ENCODE results near the gene RPH3AL. TPM values are rescaled to one million over a fixed set of nuclear protein-coding genes. Genes with fewer than 3 reads are reported as not detected.
"Not testable (repeated sequence)": the region's sequence is repeated elsewhere in the genome, so short reads cannot be mapped to it uniquely, and the experiment has no call there.

Gene RPH3AL
- polyA plus RNA-seq, 3 donors, result 0.71 to 1.9 (median 1.5) TPM

- Mint-ChIP-seq H3K27me3 (ENCODE audit: low read depth in 3 of 3) (peaks cover 0 to 2% (median 0%) of the 10 kb centered on the region in 3 donors), H3K27ac (peak overlapping the region in 1 of 7 donors; percentile 78), H3K9me3 (peaks cover 0 to 2% (median 0%) of the 10 kb centered on the region in 7 donors), H3K4me1 (peaks cover 21% of the 10 kb centered on the region), H3K36me3 (peaks cover 0 to 2% of the 10 kb centered on the region in 2 donors), H3K4me3 (no peak overlapping the region)
- DNase-seq, result no peak
- no peak overlapping the region for H3K27ac ChIP-seq (ENCODE audit: low read depth in 1 of 2, low read length in 2 of 2)
- no peak for TF ChIP-seq CTCF (IDR thresholded peaks at IDR 0.05)
- peak overlapping the region; percentile 71 for H2AFZ ChIP-seq (ENCODE audit: insufficient read depth, low read depth, low read length, poor library complexity, severe bottlenecking)
- H3K4me2 ChIP-seq (replicated peaks; ENCODE audit: extremely low read depth, low read length, poor library complexity, severe bottlenecking), result no peak overlapping the region
- no peaks in the 10 kb centered on the region for H4K20me1 ChIP-seq (ENCODE audit: insufficient read depth, low read length)
- no CpG with 5 or more reads among the region's 2 CpGs for WGBS (ENCODE audit: insufficient coverage)
- no peaks in the 10 kb centered on the region for H3K27me3 ChIP-seq (ENCODE audit: control insufficient read depth in 2 of 2, insufficient read depth in 2 of 2, low read length in 2 of 2)
- no peak overlapping the region for H3K4me3 ChIP-seq (replicated peaks in 1 of 3; ENCODE audit: low read depth in 2 of 3, low read length in 3 of 3)
- H3K4me1 ChIP-seq (ENCODE audit: control insufficient read depth in 1 of 2, insufficient read depth in 2 of 2, low read length in 2 of 2), result peaks cover 5 to 26% of the 10 kb centered on the region in 2 donors
- H3K36me3 ChIP-seq (replicated peaks in 1 of 2; ENCODE audit: control insufficient read depth in 1 of 2, insufficient read depth in 2 of 2, low read length in 2 of 2), result no peaks in the 10 kb centered on the region
- no peaks in the 10 kb centered on the region for H3K79me2 ChIP-seq (ENCODE audit: insufficient read depth, low read length)
- intact Hi-C loops (cut with micrococcal nuclease), result no loop called here
- H3K9me3 ChIP-seq (replicated peaks in 1 of 2; ENCODE audit: control insufficient read depth in 1 of 2, insufficient read depth in 1 of 2, low read length in 2 of 2), result no peaks in the 10 kb centered on the region
- H3K9ac ChIP-seq (ENCODE audit: insufficient read depth, low read length, poor library complexity, severe bottlenecking), result no peak overlapping the region
These were observed 136.0 kb downstream of the RPH3AL start for GRCh38 chr17:216625-217024.

GRCh38 chr17:215563-216478 lies 136.8 kb downstream of the RPH3AL start:
- H2AFZ ChIP-seq (ENCODE audit: insufficient read depth, low read depth, low read length, poor library complexity, severe bottlenecking), result peak overlapping the region; percentile 80
- DNase-seq, result peak in 2 of 3 donors; percentile 3 to 35

More at GRCh38 chr17:215563-216478, 136.8 kb downstream of the RPH3AL start:
- H3K9ac ChIP-seq (ENCODE audit: insufficient read depth, low read length, poor library complexity, severe bottlenecking); H3K9me3 ChIP-seq (replicated peaks in 1 of 2; ENCODE audit: control insufficient read depth in 1 of 2, insufficient read depth in 1 of 2, low read length in 2 of 2); H3K27me3 Mint-ChIP-seq (ENCODE audit: low read depth in 3 of 3); H3K27ac ChIP-seq (ENCODE audit: low read depth in 1 of 2, low read length in 2 of 2); H3K79me2 ChIP-seq (ENCODE audit: insufficient read depth, low read length); H3K36me3 ChIP-seq (replicated peaks in 1 of 2; ENCODE audit: control insufficient read depth in 1 of 2, insufficient read depth in 2 of 2, low read length in 2 of 2); intact Hi-C loops (cut with micrococcal nuclease); H4K20me1 ChIP-seq (ENCODE audit: insufficient read depth, low read length); H3K36me3 Mint-ChIP-seq; H3K9me3 Mint-ChIP-seq; H3K27me3 ChIP-seq (ENCODE audit: control insufficient read depth in 2 of 2, insufficient read depth in 2 of 2, low read length in 2 of 2): not testable (repeated sequence)
- peaks cover 5 to 26% of the 10 kb centered on the region in 2 donors for H3K4me1 ChIP-seq (ENCODE audit: control insufficient read depth in 1 of 2, insufficient read depth in 2 of 2, low read length in 2 of 2)
- WGBS (ENCODE audit: insufficient coverage), result 67% methylated on average over 17 of the region's 29 CpGs
- peak overlapping the region; percentile 55 for H3K4me2 ChIP-seq (replicated peaks; ENCODE audit: extremely low read depth, low read length, poor library complexity, severe bottlenecking)
- H3K4me3 ChIP-seq (replicated peaks in 1 of 3; ENCODE audit: low read depth in 2 of 3, low read length in 3 of 3), result peak overlapping the region; percentile 28 to 67 (median 33)
- peak overlapping the region in 1 of 2 donors; percentile 68 for H3K4me3 Mint-ChIP-seq
- peak overlapping the region in 1 of 7 donors; percentile 78 for H3K27ac Mint-ChIP-seq
- peaks cover 21% of the 10 kb centered on the region for H3K4me1 Mint-ChIP-seq
